NCI-H2107 treated with DMSO at 0.1 percent for 48 hours (cell line): Measurements from ENCODE around the gene IFIH1.

Experiments
- DNase-seq: peaks from one replicate; lab custom pipeline; 2025; ENCODE audit not compliant: unreplicated experiment; lab: John Stamatoyannopoulos, UW

IFIH1 gene

GRCh38 chr2:162219426-162219825, 99.1 kb downstream of the IFIH1 start:
- DNase-seq: no peak

DNA sequence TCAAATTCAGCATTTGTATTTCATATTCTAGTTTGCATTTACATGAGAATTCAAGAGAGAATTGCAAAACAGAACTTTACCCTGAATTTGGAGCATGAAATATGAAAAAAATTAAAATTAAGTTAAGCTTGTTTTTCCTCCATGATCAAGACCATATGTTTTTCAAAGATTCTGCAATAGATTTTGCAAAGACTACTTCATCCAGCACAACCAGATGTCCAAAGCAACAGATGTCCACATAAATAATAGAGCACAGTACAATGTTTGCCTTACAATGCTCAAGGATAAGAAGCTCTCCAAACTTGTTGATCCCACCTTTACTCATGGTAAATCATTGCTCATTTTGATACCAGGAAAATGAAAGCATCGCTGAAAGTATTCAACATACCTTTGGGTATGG, 100.9 kb downstream of the IFIH1 start:
- DNase-seq: no peak
